GM12878 (cell line): ENCODE data around the gene FOXL3. TPM values are rescaled to one million over a fixed set of nuclear protein-coding genes. Genes with fewer than 3 reads are reported as not detected.

Source experiments
- ATAC-seq: fragments of 200-7000 bp; cut with Tn5 transposase; 3 replicates; pipeline ENCODE4 v1.9.1; 2020; ENCODE audit warnings: mild to moderate bottlenecking, moderate library complexity
- BruUV-seq: library from RNA; stranded (reverse); fragments of 400-500 nt; replicated peaks from 2 replicates; lab custom pipeline; 2021; lab: Mats Ljungman, UMichigan
- CTCF ChIA-PET: fragments of 300-600 bp; sonication (Branson Sonifier 250); formaldehyde crosslinking; extraction: SDS; loops from one replicate; lab custom pipeline; 2021; ENCODE audit warnings: inconsistent platforms; lab: Yijun Ruan, JAX
- POLR2A ChIA-PET: fragments of 350-600 bp; formaldehyde crosslinking; extraction: SDS; loops from one replicate; lab custom pipeline; 2021; ENCODE audit warnings: inconsistent platforms; lab: Charles Lee
- RAD21 ChIA-PET: fragments of 300-600 bp; sonication (Branson Sonifier 250); formaldehyde crosslinking; loops from one replicate; lab custom pipeline; 2023; ENCODE audit warnings: antibody characterized with exemption; ENCODE audit not compliant: unreplicated experiment; lab: Charles Lee
- SMC1A ChIA-PET: fragments of 300-600 bp; sonication (Branson Sonifier 250); formaldehyde crosslinking; loops from one replicate; lab custom pipeline; 2023; ENCODE audit not compliant: unreplicated experiment, uncharacterized antibody; lab: Charles Lee
- DNase-seq: peaks from one replicate; pipeline ENCODE4 v3.0.0-alpha.2; 2011; ENCODE audit warnings: low read depth, low spot score
- FAIRE-seq: peaks from 3 replicates; lab custom pipeline; 2011; peaks lifted over from hg19 to GRCh38; lab: Jason Lieb, UNC
- H2AFZ ChIP-seq: 2 replicates; pipeline ENCODE4 v1.6.0; 2011; ENCODE audit warnings: low read depth, low read length, control low read depth; ENCODE audit not compliant: control insufficient read depth
- H3K27ac ChIP-seq: 2 replicates; pipeline ENCODE4 v1.5.1; 2011; ENCODE audit warnings: control low read depth; ENCODE audit not compliant: control insufficient read depth, insufficient read depth
- H3K27me3 ChIP-seq, 2 experiments: replicated peaks in 1 of 2; 2 replicates each; pipeline versions ENCODE4 v1.6.0 to v1.6.1; 2011; ENCODE audit warnings: low read length in 1 of 2; ENCODE audit not compliant: control insufficient read depth in 2 of 2, insufficient read depth in 2 of 2
- H3K36me3 ChIP-seq, 2 experiments: 2 replicates each; pipeline ENCODE4 v1.5.1; 2011; ENCODE audit warnings: low read length in 1 of 2; ENCODE audit not compliant: control insufficient read depth in 2 of 2, insufficient read depth in 2 of 2
- H3K4me1 ChIP-seq: 2 replicates; pipeline ENCODE4 v1.6.1; 2011; ENCODE audit warnings: mild to moderate bottlenecking, low read length, moderate library complexity, mixed read lengths; ENCODE audit not compliant: control insufficient read depth, insufficient read depth
- H3K4me2 ChIP-seq: 2 replicates; pipeline ENCODE4 v1.6.0; 2011; ENCODE audit warnings: control low read depth; ENCODE audit not compliant: control insufficient read depth, insufficient read depth
- H3K4me3 ChIP-seq: fragments of 200-600 bp; sonication (generic); 2 replicates; pipeline ENCODE4 v1.5.1; 2016
- H3K79me2 ChIP-seq: 2 replicates; pipeline ENCODE4 v1.6.0; 2011; ENCODE audit warnings: low read length; ENCODE audit not compliant: control insufficient read depth, insufficient read depth
- H3K9ac ChIP-seq: 2 replicates; pipeline ENCODE4 v1.8.0; 2011; ENCODE audit warnings: low read length, control low read depth, mixed read lengths; ENCODE audit not compliant: control insufficient read depth, insufficient read depth
- H3K9me3 ChIP-seq: replicated peaks from 3 replicates; pipeline ENCODE4 v1.5.1; 2011; ENCODE audit warnings: mild to moderate bottlenecking, low read length; ENCODE audit not compliant: control insufficient read depth, insufficient read depth
- H4K20me1 ChIP-seq: 2 replicates; pipeline ENCODE4 v1.6.0; 2011; ENCODE audit not compliant: control insufficient read depth, insufficient read depth
- CREB1 ChIP-seq: IDR thresholded peaks from 2 replicates; pipeline ENCODE4 v1.6.1; 2012; ENCODE audit warnings: low read depth, mild to moderate bottlenecking, inconsistent platforms
- FOXM1 ChIP-seq: IDR thresholded peaks from 2 replicates; pipeline ENCODE4 v1.6.1; 2012; ENCODE audit warnings: low read depth, mild to moderate bottlenecking, inconsistent platforms, low read length, moderate library complexity
- IKZF2 ChIP-seq, 2 experiments: fragments of 450-650 bp; IDR thresholded peaks; 2 replicates each; pipeline ENCODE4 v1.6.1; 2017; ENCODE audit warnings: mild to moderate bottlenecking in 2 of 2, moderate library complexity in 2 of 2
- IRF4 ChIP-seq: IDR thresholded peaks from 2 replicates; pipeline ENCODE4 v1.6.1; 2011; ENCODE audit warnings: low read depth, low read length
- JUND ChIP-seq: IDR thresholded peaks from 2 replicates; pipeline ENCODE4 v1.6.1; 2012; ENCODE audit warnings: low read depth, mild to moderate bottlenecking, low read length, improper control_type of control experiment, moderate library complexity
- NFYB ChIP-seq: IDR thresholded peaks from 2 replicates; pipeline ENCODE4 v1.6.1; 2011; ENCODE audit warnings: low read depth, mild to moderate bottlenecking, low read length, improper control_type of control experiment, moderate library complexity; ENCODE audit not compliant: insufficient read depth
- NR2C2 ChIP-seq: IDR thresholded peaks from 2 replicates; pipeline ENCODE4 v1.6.1; 2011; ENCODE audit warnings: borderline replicate concordance, low read depth; ENCODE audit not compliant: control insufficient read depth, insufficient read length
- RAD51 ChIP-seq: fragments of 450-650 bp; IDR thresholded peaks from 2 replicates; pipeline ENCODE4 v1.6.1; 2016; ENCODE audit warnings: moderate library complexity, mild to moderate bottlenecking, inconsistent platforms
- RUNX3 ChIP-seq: IDR thresholded peaks from 2 replicates; pipeline ENCODE4 v1.6.1; 2012; ENCODE audit warnings: low read length, inconsistent platforms
- SMAD1 ChIP-seq: fragments of 450-650 bp; IDR thresholded peaks from 2 replicates; pipeline ENCODE4 v1.6.1; 2018; ENCODE audit warnings: mild to moderate bottlenecking, low read depth; ENCODE audit not compliant: partially characterized antibody
- SMAD5 ChIP-seq: IDR thresholded peaks from 2 replicates; pipeline ENCODE4 v1.6.1; 2016; ENCODE audit warnings: antibody characterized with exemption, low read depth
- TCF7 ChIP-seq: IDR thresholded peaks from 2 replicates; pipeline ENCODE4 v1.6.1; 2014; ENCODE audit warnings: antibody characterized with exemption, borderline replicate concordance
- ZBED1 ChIP-seq: IDR thresholded peaks from 2 replicates; pipeline ENCODE4 v1.6.1; 2016; ENCODE audit warnings: borderline replicate concordance
- ZNF217 ChIP-seq: fragments of 450-650 bp; IDR thresholded peaks from 2 replicates; pipeline ENCODE4 v1.6.1; 2017; ENCODE audit warnings: antibody characterized with exemption, mild to moderate bottlenecking
- WGBS: methylation state at CpG from one replicate; pipeline ENCODE4 v1.1.6; 2016; ENCODE audit warnings: low lambda C conversion rate; ENCODE audit not compliant: insufficient replicate concordance, insufficient coverage; ENCODE audit errors: missing lambda C conversion rate; 5-methylcytosine and 5-hydroxymethylcytosine counted together
- in situ Hi-C: fragments of 300-500 bp; cut with MboI; formaldehyde crosslinking; loops from 9 replicates; pipeline ENCODE4 v1.14.3; 2018; ENCODE audit warnings: mixed read lengths
- intact Hi-C: fragments of 100-400 bp; cut with micrococcal nuclease; formaldehyde crosslinking; loops from one replicate; pipeline ENCODE4 v1.14.2; 2022; ENCODE audit not compliant: unreplicated experiment
- polyA plus RNA-seq, 11 experiments: library from polyadenylated mRNA; depleted of rRNA in 4 of 11; unstranded in 6 of 11; stranded (reverse) in 5 of 11; fragments of >200 nt; fragmentation: Nextera tagmentation in 4 of 11; fragmentation: Illumina TruSeq in 1 of 11; extraction: Ambion mirVana in 4 of 11; extraction: Trizol in 1 of 11; gene quantifications; 1 replicate in 1 of 11; 2 replicates in 10 of 11; pipeline versions ENCODE4 v1.2.1 to v1.2.3, GENCODE V29; 2011 to 2016; ENCODE audit warnings: inconsistent platforms in 2 of 11, missing spikeins in 2 of 11, low read depth in 1 of 11
- total RNA-seq, 4 experiments: library from RNA; depleted of rRNA in 3 of 4; stranded (reverse); fragments of >200 nt in 3 of 4; fragmentation: Illumina TruSeq in 1 of 4; extraction: Trizol in 1 of 4; gene quantifications; 2 replicates each; pipeline versions ENCODE4 v1.2.1 to v1.2.3, GENCODE V29; 2013 to 2021
- TF ChIP-seq, protein P1 (sequence below): IDR thresholded peaks from 2 replicates; pipeline ENCODE4 v1.6.1; 2011; ENCODE audit warnings: low read depth, mild to moderate bottlenecking, low read length, moderate library complexity, borderline replicate concordance; ENCODE audit errors: extremely low read depth
- TF ChIP-seq, protein P2 (sequence below): IDR thresholded peaks from 2 replicates; pipeline ENCODE4 v1.6.1; 2011; ENCODE audit warnings: low read depth, low read length, improper control_type of control experiment, borderline replicate concordance
- TF ChIP-seq, protein P3 (sequence below): fragments of 450-650 bp; IDR thresholded peaks from 2 replicates; pipeline ENCODE4 v1.6.1; 2017; ENCODE audit warnings: mild to moderate bottlenecking, moderate library complexity
- TF ChIP-seq, protein P4 (sequence below): IDR thresholded peaks from 2 replicates; pipeline ENCODE4 v1.6.1; 2011; ENCODE audit warnings: borderline replicate concordance, low read depth, mild to moderate bottlenecking, moderate library complexity, mixed read lengths, low read length; ENCODE audit not compliant: insufficient read depth; ENCODE audit errors: extremely low read length

The FOXL3 gene
- total and polyA plus RNA-seq, 10 of the 15 experiments (the other 5 are each of a cell fraction or from before 2014, with no cell fraction given): not detected

DNA sequence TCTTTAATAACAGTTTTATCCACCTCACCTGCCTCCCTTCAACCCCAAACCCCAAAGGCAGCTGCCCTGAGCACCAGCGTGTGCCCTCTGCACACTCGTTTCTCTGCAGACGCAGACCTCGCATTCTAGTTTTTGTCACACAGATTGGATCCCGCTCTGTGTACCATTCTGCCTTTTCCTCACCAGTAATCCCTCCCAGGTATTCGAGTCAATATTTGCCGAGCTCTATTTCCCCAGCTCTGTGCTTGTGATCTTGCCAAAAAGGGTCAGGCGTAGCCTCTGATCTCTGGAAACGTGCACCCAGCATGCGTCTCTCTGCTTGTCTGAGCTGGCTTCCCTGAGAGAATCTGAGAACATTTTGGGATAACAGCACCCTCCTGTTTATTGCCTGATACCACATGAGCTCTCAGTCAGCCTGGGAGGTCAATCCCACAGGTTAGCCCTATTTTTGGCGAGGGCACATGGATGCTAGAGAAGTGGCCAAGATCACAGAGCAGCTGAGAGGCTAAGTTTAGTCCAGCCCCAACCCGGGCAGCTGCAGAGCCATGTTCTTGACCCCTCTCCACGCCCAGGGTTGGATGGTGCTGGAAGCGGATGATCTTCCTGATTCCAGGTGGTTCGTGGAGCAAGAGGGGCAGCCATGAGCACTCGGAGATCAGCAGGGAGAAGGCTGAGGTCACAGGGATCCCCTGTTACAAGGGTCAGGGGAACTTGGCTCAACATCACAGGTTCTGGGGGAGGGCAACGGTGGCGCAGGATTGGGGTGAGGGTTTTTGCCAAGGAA lies 29.1 kb downstream of the FOXL3 start:
- Histone ChIP-seq H3K79me2 (no peaks in the 10 kb centered on the region), H3K9me3 (no peaks in the 10 kb centered on the region; the same call in 2 of the 3 replicates), H3K4me1 (no peaks in the 10 kb centered on the region), H3K9ac (no peak overlapping the region), H2AFZ (no peak overlapping the region), H3K27me3 (no peaks in the 10 kb centered on the region), H3K4me2 (no peak overlapping the region), H4K20me1 (no peaks in the 10 kb centered on the region), H3K27ac (no peak overlapping the region), H3K4me3 (no peak overlapping the region), H3K36me3 (no peaks in the 10 kb centered on the region)
- no peak for DNase-seq
- intact Hi-C loops (no loop called here), in situ Hi-C loops (loop anchor here (5.0 kb wide), 3 partner anchors 458 to 643 kb away; no protein-coding TSS in a partner anchor)
- CTCF ChIA-PET: interaction anchor here (0.5 kb wide), 1 partner anchor 552 kb away, joined by 3 read pairs; no protein-coding TSS in a partner anchor
- no peak for ATAC-seq
- BruUV-seq: no TSS peak
- FAIRE-seq: no peak
- POLR2A ChIA-PET: no interaction called here
- 33% methylated on average over 18 of the region's 18 CpGs for WGBS
- RAD21 ChIA-PET: no interaction called here
- SMC1A ChIA-PET: interaction anchor here (0.6 to 1.1 kb wide), 2 partner anchors 456 to 554 kb away, joined by 3 read pairs; no protein-coding TSS in a partner anchor
- no peak for TF ChIP-seq NFYB
- TF ChIP-seq, protein P1, sequence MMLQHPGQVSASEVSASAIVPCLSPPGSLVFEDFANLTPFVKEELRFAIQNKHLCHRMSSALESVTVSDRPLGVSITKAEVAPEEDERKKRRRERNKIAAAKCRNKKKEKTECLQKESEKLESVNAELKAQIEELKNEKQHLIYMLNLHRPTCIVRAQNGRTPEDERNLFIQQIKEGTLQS: no peak
- TF ChIP-seq, protein P2, sequence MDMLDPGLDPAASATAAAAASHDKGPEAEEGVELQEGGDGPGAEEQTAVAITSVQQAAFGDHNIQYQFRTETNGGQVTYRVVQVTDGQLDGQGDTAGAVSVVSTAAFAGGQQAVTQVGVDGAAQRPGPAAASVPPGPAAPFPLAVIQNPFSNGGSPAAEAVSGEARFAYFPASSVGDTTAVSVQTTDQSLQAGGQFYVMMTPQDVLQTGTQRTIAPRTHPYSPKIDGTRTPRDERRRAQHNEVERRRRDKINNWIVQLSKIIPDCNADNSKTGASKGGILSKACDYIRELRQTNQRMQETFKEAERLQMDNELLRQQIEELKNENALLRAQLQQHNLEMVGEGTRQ: no peak
- no peak for TF ChIP-seq TCF7
- no peak for TF ChIP-seq ZNF217
- no peak for TF ChIP-seq NR2C2
- no peak for TF ChIP-seq SMAD1
- no peak for TF ChIP-seq IKZF2 (IDR thresholded peaks at IDR 0.05)
- TF ChIP-seq JUND: no peak
- TF ChIP-seq CREB1: no peak
- TF ChIP-seq RUNX3: no peak
- TF ChIP-seq ZBED1: no peak
- TF ChIP-seq, protein P3, sequence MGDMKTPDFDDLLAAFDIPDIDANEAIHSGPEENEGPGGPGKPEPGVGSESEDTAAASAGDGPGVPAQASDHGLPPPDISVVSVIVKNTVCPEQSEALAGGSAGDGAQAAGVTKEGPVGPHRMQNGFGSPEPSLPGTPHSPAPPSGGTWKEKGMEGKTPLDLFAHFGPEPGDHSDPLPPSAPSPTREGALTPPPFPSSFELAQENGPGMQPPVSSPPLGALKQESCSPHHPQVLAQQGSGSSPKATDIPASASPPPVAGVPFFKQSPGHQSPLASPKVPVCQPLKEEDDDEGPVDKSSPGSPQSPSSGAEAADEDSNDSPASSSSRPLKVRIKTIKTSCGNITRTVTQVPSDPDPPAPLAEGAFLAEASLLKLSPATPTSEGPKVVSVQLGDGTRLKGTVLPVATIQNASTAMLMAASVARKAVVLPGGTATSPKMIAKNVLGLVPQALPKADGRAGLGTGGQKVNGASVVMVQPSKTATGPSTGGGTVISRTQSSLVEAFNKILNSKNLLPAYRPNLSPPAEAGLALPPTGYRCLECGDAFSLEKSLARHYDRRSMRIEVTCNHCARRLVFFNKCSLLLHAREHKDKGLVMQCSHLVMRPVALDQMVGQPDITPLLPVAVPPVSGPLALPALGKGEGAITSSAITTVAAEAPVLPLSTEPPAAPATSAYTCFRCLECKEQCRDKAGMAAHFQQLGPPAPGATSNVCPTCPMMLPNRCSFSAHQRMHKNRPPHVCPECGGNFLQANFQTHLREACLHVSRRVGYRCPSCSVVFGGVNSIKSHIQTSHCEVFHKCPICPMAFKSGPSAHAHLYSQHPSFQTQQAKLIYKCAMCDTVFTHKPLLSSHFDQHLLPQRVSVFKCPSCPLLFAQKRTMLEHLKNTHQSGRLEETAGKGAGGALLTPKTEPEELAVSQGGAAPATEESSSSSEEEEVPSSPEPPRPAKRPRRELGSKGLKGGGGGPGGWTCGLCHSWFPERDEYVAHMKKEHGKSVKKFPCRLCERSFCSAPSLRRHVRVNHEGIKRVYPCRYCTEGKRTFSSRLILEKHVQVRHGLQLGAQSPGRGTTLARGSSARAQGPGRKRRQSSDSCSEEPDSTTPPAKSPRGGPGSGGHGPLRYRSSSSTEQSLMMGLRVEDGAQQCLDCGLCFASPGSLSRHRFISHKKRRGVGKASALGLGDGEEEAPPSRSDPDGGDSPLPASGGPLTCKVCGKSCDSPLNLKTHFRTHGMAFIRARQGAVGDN: no peak
- no peak for TF ChIP-seq RAD51
- TF ChIP-seq, protein P4, sequence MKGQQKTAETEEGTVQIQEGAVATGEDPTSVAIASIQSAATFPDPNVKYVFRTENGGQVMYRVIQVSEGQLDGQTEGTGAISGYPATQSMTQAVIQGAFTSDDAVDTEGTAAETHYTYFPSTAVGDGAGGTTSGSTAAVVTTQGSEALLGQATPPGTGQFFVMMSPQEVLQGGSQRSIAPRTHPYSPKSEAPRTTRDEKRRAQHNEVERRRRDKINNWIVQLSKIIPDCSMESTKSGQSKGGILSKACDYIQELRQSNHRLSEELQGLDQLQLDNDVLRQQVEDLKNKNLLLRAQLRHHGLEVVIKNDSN: no peak
- TF ChIP-seq SMAD5: no peak
- TF ChIP-seq IRF4: no peak
- no peak for TF ChIP-seq FOXM1
